Subcutaneous adipose tissue (tissue), 4 donors: ENCODE measurements around the gene PPM1N. TPM values are rescaled to one million over a fixed set of nuclear protein-coding genes. Genes with fewer than 3 reads are reported as not detected.

Source experiments
- total RNA-seq, 4 donors: library from RNA; depleted of rRNA; stranded (reverse); fragments of >200 nt; gene quantifications; one replicate each; pipeline ENCODE4 v1.1.0, GENCODE V29; 2016
- TF ChIP-seq, protein P1 (sequence below): fragments of 450-650 bp; IDR thresholded peaks from one replicate; pipeline ENCODE4 v1.5.1; 2016; ENCODE audit warnings: low read depth, mild to moderate bottlenecking, control low read depth, antibody characterized with exemption, moderate library complexity

Gene PPM1N
- total RNA-seq, 4 donors from 2014 or later, result 1.3 to 2.0 (median 2.0) TPM; not detected in 1

DNA sequence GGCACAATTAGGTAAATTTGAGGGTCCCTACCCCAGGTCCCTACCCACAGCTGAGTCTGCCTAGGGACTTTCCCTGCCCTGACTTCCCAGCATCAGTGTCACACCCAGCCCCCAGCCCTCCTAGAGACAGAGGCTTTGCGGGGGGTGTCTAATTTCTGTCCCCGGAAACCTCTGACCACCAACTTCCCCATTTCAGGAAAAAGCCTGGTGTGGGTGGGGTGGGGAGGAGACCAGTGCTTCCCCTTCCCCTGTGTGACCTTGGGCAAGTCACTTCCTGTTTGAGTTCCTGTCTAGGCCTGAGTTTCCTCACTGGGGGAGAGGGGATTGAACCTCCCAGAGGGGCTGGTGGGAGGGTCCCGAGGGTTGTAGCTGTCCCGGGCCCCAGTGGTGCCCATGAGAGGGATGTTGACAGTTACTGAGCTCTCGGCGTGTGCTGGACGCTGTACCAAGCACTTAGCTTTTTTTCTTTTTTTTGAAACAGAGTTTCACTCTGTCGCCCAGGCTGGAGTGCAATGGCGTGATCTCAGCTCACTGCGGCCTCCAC, 16.9 kb downstream of the PPM1N start:
- TF ChIP-seq, protein P1, sequence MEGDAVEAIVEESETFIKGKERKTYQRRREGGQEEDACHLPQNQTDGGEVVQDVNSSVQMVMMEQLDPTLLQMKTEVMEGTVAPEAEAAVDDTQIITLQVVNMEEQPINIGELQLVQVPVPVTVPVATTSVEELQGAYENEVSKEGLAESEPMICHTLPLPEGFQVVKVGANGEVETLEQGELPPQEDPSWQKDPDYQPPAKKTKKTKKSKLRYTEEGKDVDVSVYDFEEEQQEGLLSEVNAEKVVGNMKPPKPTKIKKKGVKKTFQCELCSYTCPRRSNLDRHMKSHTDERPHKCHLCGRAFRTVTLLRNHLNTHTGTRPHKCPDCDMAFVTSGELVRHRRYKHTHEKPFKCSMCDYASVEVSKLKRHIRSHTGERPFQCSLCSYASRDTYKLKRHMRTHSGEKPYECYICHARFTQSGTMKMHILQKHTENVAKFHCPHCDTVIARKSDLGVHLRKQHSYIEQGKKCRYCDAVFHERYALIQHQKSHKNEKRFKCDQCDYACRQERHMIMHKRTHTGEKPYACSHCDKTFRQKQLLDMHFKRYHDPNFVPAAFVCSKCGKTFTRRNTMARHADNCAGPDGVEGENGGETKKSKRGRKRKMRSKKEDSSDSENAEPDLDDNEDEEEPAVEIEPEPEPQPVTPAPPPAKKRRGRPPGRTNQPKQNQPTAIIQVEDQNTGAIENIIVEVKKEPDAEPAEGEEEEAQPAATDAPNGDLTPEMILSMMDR, result no peak

DNA sequence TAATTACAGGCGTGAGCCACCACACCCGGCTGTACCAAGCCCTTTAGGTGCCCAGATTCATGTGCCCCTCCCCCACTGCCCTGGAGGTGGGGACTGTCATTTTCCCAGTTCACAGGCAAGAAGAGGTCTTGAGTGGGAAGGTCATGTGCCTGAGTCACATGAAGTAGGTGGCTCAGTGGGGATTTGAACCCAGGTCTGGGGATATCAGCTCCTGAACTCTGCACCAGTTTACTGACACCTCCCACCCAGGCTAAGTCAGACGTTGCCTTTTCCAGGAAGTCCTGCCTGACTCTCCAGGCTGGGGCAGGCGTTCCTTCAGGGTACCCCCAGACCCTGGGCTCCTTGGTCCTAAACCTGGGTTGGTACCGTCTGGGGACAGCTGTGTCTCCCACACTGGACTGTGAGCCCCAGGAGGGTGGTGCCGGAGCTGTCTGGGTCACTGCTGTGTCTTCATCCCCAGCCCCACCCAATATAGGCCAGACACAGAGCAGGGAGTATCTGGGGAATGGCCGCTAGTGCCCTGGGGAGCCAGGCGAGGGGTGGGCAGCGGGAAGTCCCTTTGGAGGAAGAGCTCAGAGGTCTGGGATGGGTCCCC, 17.7 kb downstream of the PPM1N start:
- TF ChIP-seq, protein P1, result no peak

GRCh38 chr19:45517238-45517637, 19.0 kb downstream of the PPM1N start:
- TF ChIP-seq, protein P1, result no peak

DNA sequence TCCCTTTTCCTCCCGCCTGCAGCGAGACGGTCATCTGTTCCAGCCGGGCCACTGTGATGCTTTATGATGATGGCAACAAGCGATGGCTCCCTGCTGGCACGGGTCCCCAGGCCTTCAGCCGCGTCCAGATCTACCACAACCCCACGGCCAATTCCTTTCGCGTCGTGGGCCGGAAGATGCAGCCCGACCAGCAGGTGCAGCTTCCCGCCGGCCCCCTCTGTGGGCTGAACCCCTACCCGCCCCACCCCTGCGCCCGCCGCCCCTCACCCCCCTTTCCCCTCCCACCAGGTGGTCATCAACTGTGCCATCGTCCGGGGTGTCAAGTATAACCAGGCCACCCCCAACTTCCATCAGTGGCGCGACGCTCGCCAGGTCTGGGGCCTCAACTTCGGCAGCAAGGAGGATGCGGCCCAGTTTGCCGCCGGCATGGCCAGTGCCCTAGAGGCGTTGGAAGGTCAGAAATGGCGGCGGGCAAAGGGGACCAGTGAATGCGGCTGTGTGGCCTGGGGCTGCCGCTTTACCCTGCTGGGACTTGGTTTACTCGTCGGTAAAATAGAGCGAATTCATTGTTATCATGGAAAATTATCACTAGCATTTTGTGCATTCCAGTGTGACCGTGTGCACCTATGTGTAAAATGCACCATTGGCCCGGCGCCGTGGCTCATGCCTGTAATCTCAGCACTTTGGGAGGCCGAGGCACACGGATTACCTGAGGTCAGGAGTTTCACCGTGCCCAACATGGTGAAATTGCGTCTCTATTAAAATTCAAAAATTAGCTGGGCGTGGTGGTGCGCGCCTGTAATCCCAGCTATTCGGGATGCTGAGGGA, 19.6 kb downstream of the PPM1N start:
- TF ChIP-seq, protein P1, result no peak

- TF ChIP-seq, protein P1, result no peak
Observed at GRCh38 chr19:45518469-45518826, 20.2 kb downstream of the PPM1N start.

DNA sequence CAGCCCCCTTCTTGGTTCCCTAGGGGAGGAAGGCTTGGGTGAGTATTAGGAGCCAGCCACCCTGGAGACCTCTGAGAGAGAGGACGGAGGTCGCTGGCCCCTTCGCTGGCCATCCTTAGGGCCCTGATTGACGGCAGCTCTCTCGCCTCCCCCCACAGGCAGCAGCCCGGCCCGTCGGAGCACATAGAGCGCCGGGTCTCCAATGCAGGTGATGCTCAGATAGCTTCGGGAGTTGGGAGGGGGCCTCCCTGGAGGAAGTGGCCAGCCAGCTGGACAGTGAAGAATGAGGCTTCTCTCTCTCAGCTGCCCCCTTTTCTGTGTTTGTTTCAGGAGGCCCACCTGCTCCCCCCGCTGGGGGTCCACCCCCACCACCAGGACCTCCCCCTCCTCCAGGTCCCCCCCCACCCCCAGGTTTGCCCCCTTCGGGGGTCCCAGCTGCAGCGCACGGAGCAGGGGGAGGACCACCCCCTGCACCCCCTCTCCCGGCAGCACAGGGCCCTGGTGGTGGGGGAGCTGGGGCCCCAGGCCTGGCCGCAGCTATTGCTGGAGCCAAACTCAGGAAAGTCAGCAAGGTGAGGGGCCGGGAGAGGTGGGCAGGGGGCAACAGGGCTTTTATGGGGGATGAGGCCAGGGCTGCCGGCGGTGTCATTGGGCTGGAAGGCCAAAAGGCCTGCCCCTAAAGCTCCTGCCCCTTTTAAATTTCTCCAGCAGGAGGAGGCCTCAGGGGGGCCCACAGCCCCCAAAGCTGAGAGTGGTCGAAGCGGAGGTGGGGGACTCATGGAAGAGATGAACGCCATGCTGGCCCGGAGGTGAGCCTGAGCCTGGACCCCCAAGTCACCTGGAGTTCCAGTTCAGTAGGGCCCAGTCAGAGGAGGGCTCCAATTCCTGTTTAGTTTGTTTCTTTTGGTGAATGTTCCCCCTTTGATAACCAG, 24.0 kb downstream of the PPM1N start:
- TF ChIP-seq, protein P1, result no peak
